ENCODE measurements around the gene ATAD2B.

The ATAD2B gene

DNA sequence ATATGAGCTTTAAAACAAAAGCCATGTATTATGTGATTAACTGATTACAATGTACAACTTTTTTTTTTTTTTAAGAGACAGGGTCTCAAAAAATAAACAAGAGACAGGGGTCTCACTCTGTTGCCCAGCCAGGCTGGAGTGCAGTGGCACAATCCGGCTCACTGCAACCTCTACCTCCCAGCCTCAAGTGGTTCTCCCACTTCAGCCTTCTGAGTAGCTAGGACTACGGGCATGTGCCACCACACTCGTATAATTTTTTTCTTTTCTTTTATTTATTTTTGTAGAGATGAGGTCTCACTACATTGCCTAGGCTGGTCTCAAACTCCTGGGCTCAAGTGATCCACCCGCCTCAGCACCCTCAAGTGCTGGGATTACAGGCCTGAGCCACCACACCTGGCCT lies 103.1 kb downstream of the ATAD2B start:
- Histone ChIP-seq H3K9me3 (ENCODE audit: control insufficient read depth in 2 of 2, low read length in 2 of 2) (no peaks in the 10 kb centered on the region), H3K4me1 (ENCODE audit: control insufficient read depth, insufficient read depth, low read length) (no peaks in the 10 kb centered on the region), H3K9ac (ENCODE audit: low read length in 2 of 2) (no peak overlapping the region), H3K27me3 (ENCODE audit: control insufficient read depth in 1 of 2, insufficient read depth in 2 of 2, low read length in 2 of 2) (no peaks in the 10 kb centered on the region), H3K27ac (ENCODE audit: low read length) (no peak overlapping the region), H3K36me3 (ENCODE audit: control insufficient read depth in 2 of 2, insufficient read depth in 2 of 2, low read length in 2 of 2) (peaks cover 3 to 13% of the 10 kb centered on the region in 2 donors), H3K4me3 (ENCODE audit: low read length in 2 of 2) (no peak overlapping the region)

DNA sequence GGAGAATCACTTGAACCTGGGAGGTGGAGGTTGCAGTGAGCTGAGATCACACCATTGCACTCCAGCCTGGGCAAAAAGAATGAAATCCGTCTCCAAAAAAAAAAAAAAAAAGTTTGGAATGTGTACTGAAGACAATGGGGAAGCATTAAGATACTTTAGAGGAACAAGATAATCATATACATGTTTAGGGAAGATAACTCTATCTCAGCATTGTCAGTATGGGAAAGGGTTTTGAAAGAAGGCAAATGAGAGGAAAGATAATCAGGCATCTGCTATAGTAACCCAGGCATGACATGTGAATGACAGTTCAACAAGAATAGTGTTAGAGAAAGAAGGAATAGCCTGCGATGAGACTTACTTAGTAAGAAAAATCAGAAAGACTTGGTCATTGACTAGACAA lies 112.0 kb downstream of the ATAD2B start:
- no peak overlapping the region for H3K4me3 ChIP-seq (ENCODE audit: low read length in 2 of 2)
- no peak overlapping the region for H3K9ac ChIP-seq (ENCODE audit: low read length in 2 of 2)
- no peaks in the 10 kb centered on the region for H3K9me3 ChIP-seq (ENCODE audit: control insufficient read depth in 2 of 2, low read length in 2 of 2)
- H3K27me3 ChIP-seq (ENCODE audit: control insufficient read depth in 1 of 2, insufficient read depth in 2 of 2, low read length in 2 of 2): no peaks in the 10 kb centered on the region
- peaks cover 4% of the 10 kb centered on the region in 2 donors for H3K36me3 ChIP-seq (ENCODE audit: control insufficient read depth in 2 of 2, insufficient read depth in 2 of 2, low read length in 2 of 2)
- no peaks in the 10 kb centered on the region for H3K4me1 ChIP-seq (ENCODE audit: control insufficient read depth, insufficient read depth, low read length)
- no peak overlapping the region for H3K27ac ChIP-seq (ENCODE audit: low read length)

DNA sequence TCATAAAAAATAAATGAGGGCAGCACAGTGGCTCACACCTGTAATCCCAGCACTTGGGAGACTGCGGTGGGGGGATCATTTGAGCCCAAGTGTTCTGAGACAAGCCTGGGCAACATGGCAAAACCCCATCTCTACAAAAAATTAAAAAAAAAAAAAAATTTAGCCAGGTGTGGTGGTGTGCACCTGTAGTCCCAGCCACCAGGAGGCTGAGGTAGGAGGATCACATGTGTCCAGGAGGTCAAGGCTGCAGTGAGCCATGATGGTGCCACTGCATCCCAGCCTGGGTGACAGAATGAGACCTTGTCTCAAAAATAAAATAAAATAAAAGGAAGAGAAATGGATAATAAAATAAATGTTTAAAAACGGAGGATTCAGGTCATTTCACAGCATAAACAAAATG lies 113.5 kb downstream of the ATAD2B start:
- no peak overlapping the region for H3K4me3 ChIP-seq (ENCODE audit: low read length in 2 of 2)
- H3K36me3 ChIP-seq (ENCODE audit: control insufficient read depth in 2 of 2, insufficient read depth in 2 of 2, low read length in 2 of 2): peaks cover 4 to 9% of the 10 kb centered on the region in 2 donors
- no peaks in the 10 kb centered on the region for H3K9me3 ChIP-seq (ENCODE audit: control insufficient read depth in 2 of 2, low read length in 2 of 2)
- H3K27me3 ChIP-seq (ENCODE audit: control insufficient read depth in 1 of 2, insufficient read depth in 2 of 2, low read length in 2 of 2): no peaks in the 10 kb centered on the region
- no peaks in the 10 kb centered on the region for H3K4me1 ChIP-seq (ENCODE audit: control insufficient read depth, insufficient read depth, low read length)
- no peak overlapping the region for H3K9ac ChIP-seq (ENCODE audit: low read length in 2 of 2)
- H3K27ac ChIP-seq (ENCODE audit: low read length): no peak overlapping the region

DNA sequence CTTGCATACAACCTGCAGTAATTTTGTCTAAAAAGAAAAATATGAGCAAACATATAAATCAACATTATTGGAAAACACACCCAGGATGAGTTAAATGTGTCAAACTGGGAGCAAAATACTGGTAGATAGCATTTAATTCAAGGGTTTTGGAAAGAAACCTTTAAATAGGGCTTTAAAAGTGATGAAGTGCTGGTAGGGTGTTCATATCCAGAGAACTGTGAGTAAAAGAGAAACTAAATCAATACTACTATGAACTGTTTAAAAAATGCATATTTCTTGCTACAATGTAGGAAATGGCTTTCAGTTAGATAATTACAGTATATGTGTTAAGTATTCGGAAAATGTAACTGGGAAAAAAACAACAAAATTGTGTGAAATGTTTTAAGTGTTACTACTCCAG lies 117.8 kb downstream of the ATAD2B start:
- H3K27ac ChIP-seq (ENCODE audit: low read length): no peak overlapping the region
- no peaks in the 10 kb centered on the region for H3K9me3 ChIP-seq (ENCODE audit: control insufficient read depth in 2 of 2, low read length in 2 of 2)
- no peak overlapping the region for H3K4me3 ChIP-seq (ENCODE audit: low read length in 2 of 2)
- peaks cover 4 to 12% of the 10 kb centered on the region in 2 donors for H3K36me3 ChIP-seq (ENCODE audit: control insufficient read depth in 2 of 2, insufficient read depth in 2 of 2, low read length in 2 of 2)
- no peak overlapping the region for H3K9ac ChIP-seq (ENCODE audit: low read length in 2 of 2)
- H3K27me3 ChIP-seq (ENCODE audit: control insufficient read depth in 1 of 2, insufficient read depth in 2 of 2, low read length in 2 of 2): no peaks in the 10 kb centered on the region
- no peaks in the 10 kb centered on the region for H3K4me1 ChIP-seq (ENCODE audit: control insufficient read depth, insufficient read depth, low read length)

DNA sequence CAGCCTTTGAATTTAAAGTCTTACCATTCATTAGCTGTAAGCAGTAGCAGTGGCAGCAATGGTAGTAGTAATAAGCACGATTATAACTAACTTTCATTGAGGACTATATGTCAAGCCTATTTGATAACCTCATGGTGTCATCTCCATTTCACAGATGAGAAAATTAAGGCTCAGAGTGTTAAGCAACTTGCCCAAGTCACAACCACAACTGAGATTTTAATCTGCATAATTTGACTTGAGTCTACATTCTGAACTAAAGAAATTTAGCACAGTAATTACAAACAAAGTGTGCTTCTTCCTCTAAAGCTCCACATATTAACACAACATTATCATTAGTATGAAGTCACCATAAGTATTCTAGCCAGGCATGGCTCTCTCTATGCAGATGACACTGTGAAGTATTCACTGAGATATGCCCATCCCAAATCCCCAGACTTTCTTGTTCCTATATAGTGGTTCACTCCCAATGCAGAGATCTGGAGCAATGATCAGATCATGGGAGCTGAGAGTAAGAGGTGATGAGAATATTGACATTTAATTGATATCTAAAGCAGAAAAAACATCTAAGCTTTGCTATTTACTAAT lies 120.2 kb downstream of the ATAD2B start:
- no peaks in the 10 kb centered on the region for H3K27me3 ChIP-seq (ENCODE audit: control insufficient read depth in 1 of 2, insufficient read depth in 2 of 2, low read length in 2 of 2)
- H3K4me3 ChIP-seq (ENCODE audit: low read length in 2 of 2): no peak overlapping the region
- H3K27ac ChIP-seq (ENCODE audit: low read length): no peak overlapping the region
- no peak overlapping the region for H3K9ac ChIP-seq (ENCODE audit: low read length in 2 of 2)
- no peaks in the 10 kb centered on the region for H3K4me1 ChIP-seq (ENCODE audit: control insufficient read depth, insufficient read depth, low read length)
- no peaks in the 10 kb centered on the region for H3K9me3 ChIP-seq (ENCODE audit: control insufficient read depth in 2 of 2, low read length in 2 of 2)
- H3K36me3 ChIP-seq (ENCODE audit: control insufficient read depth in 2 of 2, insufficient read depth in 2 of 2, low read length in 2 of 2): peaks cover 4 to 12% of the 10 kb centered on the region in 2 donors

DNA sequence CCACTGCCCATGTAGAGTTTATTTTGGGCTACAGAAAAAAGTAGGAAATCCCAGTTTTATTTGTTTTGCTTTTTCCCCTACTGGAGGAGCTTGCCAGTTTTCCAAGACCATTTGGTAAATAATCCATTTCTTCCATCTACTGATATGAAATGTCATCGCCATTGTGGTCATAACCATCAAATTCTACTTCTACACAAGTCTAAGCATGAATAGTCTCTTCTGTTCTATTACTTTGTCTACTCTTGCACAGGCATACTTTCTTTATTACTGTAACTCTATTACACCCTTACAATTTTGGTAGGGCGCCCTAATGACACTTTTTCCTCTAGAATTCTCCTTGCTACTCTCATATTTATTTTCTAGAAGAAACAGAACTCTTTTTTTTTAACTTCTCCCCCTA lies 120.7 kb downstream of the ATAD2B start:
- Histone ChIP-seq H3K27ac (ENCODE audit: low read length) (no peak overlapping the region), H3K27me3 (ENCODE audit: control insufficient read depth in 1 of 2, insufficient read depth in 2 of 2, low read length in 2 of 2) (no peaks in the 10 kb centered on the region), H3K9me3 (ENCODE audit: control insufficient read depth in 2 of 2, low read length in 2 of 2) (no peaks in the 10 kb centered on the region), H3K9ac (ENCODE audit: low read length in 2 of 2) (no peak overlapping the region), H3K4me3 (ENCODE audit: low read length in 2 of 2) (no peak overlapping the region), H3K4me1 (ENCODE audit: control insufficient read depth, insufficient read depth, low read length) (no peaks in the 10 kb centered on the region), H3K36me3 (ENCODE audit: control insufficient read depth in 2 of 2, insufficient read depth in 2 of 2, low read length in 2 of 2) (peaks cover 4 to 12% of the 10 kb centered on the region in 2 donors)

DNA sequence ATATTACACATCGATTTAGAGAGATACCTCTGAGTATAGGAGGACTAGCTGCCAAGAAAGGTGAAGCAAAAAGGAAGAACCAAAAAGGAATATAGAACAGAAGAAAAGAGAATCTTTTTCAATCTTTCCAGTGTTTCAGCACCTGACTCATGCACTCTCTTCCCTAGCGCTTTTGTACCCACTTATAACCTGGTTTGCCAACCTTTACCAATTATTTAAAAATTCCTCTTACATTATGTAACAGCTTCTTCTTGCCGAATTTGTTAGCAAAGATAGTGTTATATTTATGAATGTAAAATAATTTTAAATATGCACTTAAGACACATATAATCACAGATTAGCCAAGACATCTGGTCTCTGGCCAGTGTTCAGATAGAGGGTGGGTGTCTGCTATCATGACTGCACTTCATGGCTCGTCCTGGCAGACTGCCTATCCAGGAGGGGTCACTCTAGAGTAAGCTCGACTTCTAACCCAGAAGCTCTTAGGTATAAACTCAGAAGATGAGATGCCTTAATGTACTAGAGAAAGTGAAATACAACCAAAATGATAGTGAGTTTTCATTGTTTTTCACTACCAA lies 122.9 kb downstream of the ATAD2B start:
- Histone ChIP-seq H3K27me3 (ENCODE audit: control insufficient read depth in 1 of 2, insufficient read depth in 2 of 2, low read length in 2 of 2) (no peaks in the 10 kb centered on the region), H3K4me1 (ENCODE audit: control insufficient read depth, insufficient read depth, low read length) (no peaks in the 10 kb centered on the region), H3K9me3 (ENCODE audit: control insufficient read depth in 2 of 2, low read length in 2 of 2) (no peaks in the 10 kb centered on the region), H3K27ac (ENCODE audit: low read length) (no peak overlapping the region), H3K36me3 (ENCODE audit: control insufficient read depth in 2 of 2, insufficient read depth in 2 of 2, low read length in 2 of 2) (peaks cover 0 to 3% of the 10 kb centered on the region in 2 donors), H3K4me3 (ENCODE audit: low read length in 2 of 2) (no peak overlapping the region), H3K9ac (ENCODE audit: low read length in 2 of 2) (no peak overlapping the region)

DNA sequence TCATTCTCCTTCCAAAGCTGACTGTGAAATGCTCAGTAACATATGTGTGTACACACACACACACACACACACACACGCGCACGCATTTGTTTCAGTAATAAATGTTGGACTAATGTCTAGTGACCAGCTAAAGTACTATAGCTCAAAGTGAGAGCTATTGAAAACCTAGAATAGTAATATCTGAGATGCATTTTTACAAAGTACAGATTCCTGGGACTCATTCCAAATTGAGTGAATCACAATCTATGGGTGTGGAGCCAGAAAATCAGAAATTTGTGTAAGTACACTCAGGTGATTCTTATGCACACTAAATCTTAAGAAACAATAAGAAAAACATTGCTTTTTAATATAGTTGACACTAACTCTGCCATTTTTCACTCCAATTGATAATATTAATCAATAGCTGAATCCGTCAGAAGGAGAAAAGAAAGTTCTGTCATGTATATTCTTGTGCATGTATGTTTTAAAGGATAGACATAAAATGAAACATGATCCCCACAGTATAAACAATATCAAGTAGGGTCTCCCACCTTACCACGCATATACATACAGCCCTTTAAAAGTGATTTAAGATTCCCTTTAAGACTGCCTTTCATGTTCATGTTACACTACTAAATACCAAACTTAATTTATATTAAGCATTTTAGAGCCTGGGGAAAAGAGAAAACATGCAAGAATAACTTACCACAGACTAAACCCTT lies 123.5 kb downstream of the ATAD2B start:
- no peaks in the 10 kb centered on the region for H3K9me3 ChIP-seq (ENCODE audit: control insufficient read depth in 2 of 2, low read length in 2 of 2)
- H3K9ac ChIP-seq (ENCODE audit: low read length in 2 of 2): no peak overlapping the region
- no peak overlapping the region for H3K4me3 ChIP-seq (ENCODE audit: low read length in 2 of 2)
- H3K36me3 ChIP-seq (ENCODE audit: control insufficient read depth in 2 of 2, insufficient read depth in 2 of 2, low read length in 2 of 2): peaks cover 0 to 3% of the 10 kb centered on the region in 2 donors
- H3K4me1 ChIP-seq (ENCODE audit: control insufficient read depth, insufficient read depth, low read length): no peaks in the 10 kb centered on the region
- H3K27ac ChIP-seq (ENCODE audit: low read length): no peak overlapping the region
- no peaks in the 10 kb centered on the region for H3K27me3 ChIP-seq (ENCODE audit: control insufficient read depth in 1 of 2, insufficient read depth in 2 of 2, low read length in 2 of 2)

DNA sequence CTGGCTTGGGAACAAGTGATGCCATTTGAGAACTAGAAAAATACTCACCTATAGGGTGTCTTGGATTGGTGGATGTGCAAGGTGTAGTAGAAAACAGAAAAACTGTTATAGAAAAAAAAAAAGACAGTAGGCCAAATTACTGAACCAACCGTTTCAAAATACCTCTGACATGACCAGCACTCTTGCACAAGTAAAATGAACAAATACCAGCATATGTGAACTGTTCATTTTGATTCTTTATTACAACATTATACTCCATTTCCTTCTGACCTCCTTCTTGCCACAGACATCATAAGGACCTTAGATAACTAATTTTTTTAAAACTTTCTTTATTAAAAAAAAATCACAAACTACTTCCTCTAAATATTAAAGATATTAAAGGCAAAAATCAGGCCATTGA lies 125.5 kb downstream of the ATAD2B start:
- H3K36me3 ChIP-seq (ENCODE audit: control insufficient read depth in 2 of 2, insufficient read depth in 2 of 2, low read length in 2 of 2): no peaks in the 10 kb centered on the region
- H3K9ac ChIP-seq (ENCODE audit: low read length in 2 of 2): no peak overlapping the region
- no peak overlapping the region for H3K4me3 ChIP-seq (ENCODE audit: low read length in 2 of 2)
- H3K27me3 ChIP-seq (ENCODE audit: control insufficient read depth in 1 of 2, insufficient read depth in 2 of 2, low read length in 2 of 2): no peaks in the 10 kb centered on the region
- H3K4me1 ChIP-seq (ENCODE audit: control insufficient read depth, insufficient read depth, low read length): no peaks in the 10 kb centered on the region
- no peak overlapping the region for H3K27ac ChIP-seq (ENCODE audit: low read length)
- no peaks in the 10 kb centered on the region for H3K9me3 ChIP-seq (ENCODE audit: control insufficient read depth in 2 of 2, low read length in 2 of 2)

DNA sequence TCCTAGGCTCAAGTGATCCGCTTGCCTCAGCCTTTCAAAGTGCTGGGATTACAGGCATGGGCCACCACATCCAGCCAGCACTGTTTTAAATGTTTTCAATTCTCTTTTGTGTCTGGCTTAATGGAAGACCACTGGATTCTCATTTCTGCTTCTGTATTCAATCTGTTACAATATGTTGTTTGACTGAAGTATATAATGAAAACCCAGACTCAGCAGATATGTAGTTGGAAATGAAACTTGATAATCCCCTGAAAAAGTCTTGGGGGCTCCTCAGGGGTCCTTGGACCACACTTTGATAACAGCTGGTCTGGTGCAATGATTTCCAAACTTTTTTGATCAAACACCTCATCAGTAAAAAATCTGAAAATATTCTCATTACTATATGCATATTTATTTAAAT lies 132.7 kb downstream of the ATAD2B start:
- H3K27me3 ChIP-seq (ENCODE audit: control insufficient read depth in 1 of 2, insufficient read depth in 2 of 2, low read length in 2 of 2): no peaks in the 10 kb centered on the region
- no peak overlapping the region for H3K4me3 ChIP-seq (ENCODE audit: low read length in 2 of 2)
- H3K9ac ChIP-seq (ENCODE audit: low read length in 2 of 2): no peak overlapping the region
- no peaks in the 10 kb centered on the region for H3K4me1 ChIP-seq (ENCODE audit: control insufficient read depth, insufficient read depth, low read length)
- no peak overlapping the region for H3K27ac ChIP-seq (ENCODE audit: low read length)
- peaks cover 0 to 2% of the 10 kb centered on the region in 2 donors for H3K36me3 ChIP-seq (ENCODE audit: control insufficient read depth in 2 of 2, insufficient read depth in 2 of 2, low read length in 2 of 2)
- H3K9me3 ChIP-seq (ENCODE audit: control insufficient read depth in 2 of 2, low read length in 2 of 2): no peaks in the 10 kb centered on the region

DNA sequence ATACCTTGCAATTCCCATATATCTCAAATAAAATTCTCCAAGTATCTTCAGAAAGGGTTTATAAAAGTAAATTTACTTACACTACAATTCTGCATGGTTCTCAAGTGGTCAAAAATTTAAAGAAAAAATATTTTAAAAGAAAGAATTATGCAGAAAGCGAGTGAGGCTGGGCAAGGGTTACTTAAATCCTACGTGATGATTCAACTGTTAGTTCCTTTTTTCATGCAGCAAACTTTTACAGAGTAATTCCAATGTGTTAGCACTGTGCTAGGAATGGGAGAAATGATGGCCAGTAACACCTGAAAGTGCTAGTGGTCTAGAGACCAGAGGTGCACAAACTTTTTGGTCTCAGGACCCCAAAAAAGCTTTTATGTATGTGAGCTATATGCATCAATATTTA lies 133.4 kb downstream of the ATAD2B start:
- H3K27me3 ChIP-seq (ENCODE audit: control insufficient read depth in 1 of 2, insufficient read depth in 2 of 2, low read length in 2 of 2): no peaks in the 10 kb centered on the region
- H3K27ac ChIP-seq (ENCODE audit: low read length): no peak overlapping the region
- H3K9ac ChIP-seq (ENCODE audit: low read length in 2 of 2): no peak overlapping the region
- H3K9me3 ChIP-seq (ENCODE audit: control insufficient read depth in 2 of 2, low read length in 2 of 2): no peaks in the 10 kb centered on the region
- no peak overlapping the region for H3K4me3 ChIP-seq (ENCODE audit: low read length in 2 of 2)
- H3K36me3 ChIP-seq (ENCODE audit: control insufficient read depth in 2 of 2, insufficient read depth in 2 of 2, low read length in 2 of 2): peaks cover 0 to 2% of the 10 kb centered on the region in 2 donors
- H3K4me1 ChIP-seq (ENCODE audit: control insufficient read depth, insufficient read depth, low read length): no peaks in the 10 kb centered on the region
